Ectodermal cell (in vitro differentiated cells): ENCODE data around the gene PROS1.

Source experiments
- H3K27ac ChIP-seq: 2 replicates; pipeline ENCODE4 v1.7.0; 2013; ENCODE audit warnings: mild to moderate bottlenecking, low read depth, low read length; ENCODE audit not compliant: insufficient read depth, poor library complexity, severe bottlenecking
- H3K27me3 ChIP-seq: 2 replicates; pipeline ENCODE4 v1.7.0; 2013; ENCODE audit warnings: mild to moderate bottlenecking, low read length; ENCODE audit not compliant: insufficient read depth, control insufficient read depth, poor library complexity, severe bottlenecking
- H3K36me3 ChIP-seq: one replicate; pipeline ENCODE4 v1.7.0; 2013; ENCODE audit warnings: low read length; ENCODE audit not compliant: control insufficient read depth, insufficient read depth
- H3K4me1 ChIP-seq: one replicate; pipeline ENCODE4 v1.7.0; 2013; ENCODE audit warnings: low read length; ENCODE audit not compliant: control insufficient read depth, insufficient read depth
- H3K4me3 ChIP-seq: 2 replicates; pipeline ENCODE4 v1.7.0; 2013; ENCODE audit warnings: low read depth, low read length, control low read depth; ENCODE audit not compliant: insufficient read depth
- H3K9me3 ChIP-seq: 2 replicates; pipeline ENCODE4 v1.7.0; 2013; ENCODE audit warnings: mild to moderate bottlenecking, low read length, moderate library complexity; ENCODE audit not compliant: control insufficient read depth
- WGBS, 2 experiments: methylation state at CpG; one replicate each; pipeline ENCODE4 v1.1.7; 2013; ENCODE audit warnings: missing lambda C conversion rate in 2 of 2; 5-methylcytosine and 5-hydroxymethylcytosine counted together

The PROS1 gene

GRCh38 chr3:94001827-94002495 is 28.3 kb upstream of the PROS1 start:
- Histone ChIP-seq H3K27ac (no peak overlapping the region), H3K4me1 (no peaks in the 10 kb centered on the region), H3K9me3 (no peaks in the 10 kb centered on the region), H3K4me3 (no peak overlapping the region), H3K27me3 (no peaks in the 10 kb centered on the region), H3K36me3 (no peaks in the 10 kb centered on the region)
- WGBS, 2 experiments: 88 to 97% methylated on average over 3 of the region's 3 CpGs

GRCh38 chr3:94001191-94001590 is 27.5 kb upstream of the PROS1 start:
- H3K4me3 ChIP-seq: no peak overlapping the region
- H3K36me3 ChIP-seq: no peaks in the 10 kb centered on the region
- no peaks in the 10 kb centered on the region for H3K4me1 ChIP-seq
- no peak overlapping the region for H3K27ac ChIP-seq
- H3K9me3 ChIP-seq: no peaks in the 10 kb centered on the region
- H3K27me3 ChIP-seq: no peaks in the 10 kb centered on the region
- WGBS, 2 experiments: 85 to 90% methylated on average over 1 of the region's 1 CpG

- H3K27me3 ChIP-seq: no peaks in the 10 kb centered on the region
- no peaks in the 10 kb centered on the region for H3K9me3 ChIP-seq
- H3K27ac ChIP-seq: no peak overlapping the region
- H3K36me3 ChIP-seq: no peaks in the 10 kb centered on the region
- no peaks in the 10 kb centered on the region for H3K4me1 ChIP-seq
- 92 to 95% methylated on average over 2 of the region's 3 CpGs for WGBS, 2 experiments
- no peak overlapping the region for H3K4me3 ChIP-seq
Measured at GRCh38 chr3:93994056-93994455, 20.4 kb upstream of the PROS1 start.

- no peaks in the 10 kb centered on the region for H3K4me1 ChIP-seq
- 87 to 92% methylated on average over 3 of the region's 3 CpGs for whole genome bisulfite sequencing, 2 experiments
- H3K36me3 ChIP-seq: no peaks in the 10 kb centered on the region
- H3K27ac ChIP-seq: no peak overlapping the region
- H3K4me3 ChIP-seq: no peak overlapping the region
- no peaks in the 10 kb centered on the region for H3K9me3 ChIP-seq
- no peaks in the 10 kb centered on the region for H3K27me3 ChIP-seq
Measured at GRCh38 chr3:93992207-93992606, 18.5 kb upstream of the PROS1 start.

DNA sequence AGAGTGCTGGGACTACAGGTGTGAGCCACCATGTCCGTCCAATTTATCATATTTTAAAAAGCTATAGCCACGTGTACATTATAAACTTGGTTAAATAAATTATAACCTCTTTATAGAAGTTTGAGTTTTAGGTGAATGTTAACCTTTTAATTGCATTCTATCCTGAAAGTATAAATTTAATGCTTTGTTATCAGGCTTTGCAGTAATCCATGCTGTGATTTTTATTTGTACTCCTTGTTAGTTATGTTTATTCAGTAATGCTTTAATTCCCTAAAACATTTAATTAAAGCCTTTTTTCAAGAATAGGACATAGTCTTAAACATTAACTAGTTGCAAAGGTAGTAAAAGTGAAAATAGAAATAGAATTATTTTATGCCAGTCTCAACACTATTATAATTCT is 17.9 kb upstream of the PROS1 start:
- 94% methylated on average over 2 of the region's 2 CpGs; no CpG with 5 or more reads in 1 of the 2 experiments for WGBS, 2 experiments
- no peak overlapping the region for H3K4me3 ChIP-seq
- H3K9me3 ChIP-seq: no peaks in the 10 kb centered on the region
- no peaks in the 10 kb centered on the region for H3K36me3 ChIP-seq
- no peaks in the 10 kb centered on the region for H3K27me3 ChIP-seq
- H3K27ac ChIP-seq: no peak overlapping the region
- no peaks in the 10 kb centered on the region for H3K4me1 ChIP-seq

DNA sequence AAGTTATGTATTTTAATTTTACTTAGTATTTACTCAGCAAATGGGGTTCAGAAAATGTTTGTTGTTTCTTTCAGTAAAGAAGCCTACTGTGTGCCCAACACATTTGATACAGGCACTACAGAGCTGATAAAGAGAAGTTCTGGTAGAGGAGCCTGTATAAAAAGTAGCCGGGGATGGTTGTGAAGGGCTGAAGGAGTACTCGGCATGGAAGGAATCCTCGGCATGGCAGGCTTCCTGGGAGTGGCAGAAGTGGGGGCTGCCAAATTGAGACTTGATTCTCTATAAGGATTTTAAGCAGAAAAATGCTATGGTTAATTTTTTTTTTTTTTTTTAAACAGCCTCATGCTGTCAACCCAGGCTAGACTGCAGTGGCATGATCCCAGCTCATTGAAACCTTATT is 15.5 kb upstream of the PROS1 start:
- 85 to 95% methylated on average over 3 of the region's 3 CpGs for WGBS, 2 experiments
- Histone ChIP-seq H3K4me3 (no peak overlapping the region), H3K9me3 (no peaks in the 10 kb centered on the region), H3K36me3 (no peaks in the 10 kb centered on the region), H3K4me1 (no peaks in the 10 kb centered on the region), H3K27me3 (no peaks in the 10 kb centered on the region), H3K27ac (no peak overlapping the region)

DNA sequence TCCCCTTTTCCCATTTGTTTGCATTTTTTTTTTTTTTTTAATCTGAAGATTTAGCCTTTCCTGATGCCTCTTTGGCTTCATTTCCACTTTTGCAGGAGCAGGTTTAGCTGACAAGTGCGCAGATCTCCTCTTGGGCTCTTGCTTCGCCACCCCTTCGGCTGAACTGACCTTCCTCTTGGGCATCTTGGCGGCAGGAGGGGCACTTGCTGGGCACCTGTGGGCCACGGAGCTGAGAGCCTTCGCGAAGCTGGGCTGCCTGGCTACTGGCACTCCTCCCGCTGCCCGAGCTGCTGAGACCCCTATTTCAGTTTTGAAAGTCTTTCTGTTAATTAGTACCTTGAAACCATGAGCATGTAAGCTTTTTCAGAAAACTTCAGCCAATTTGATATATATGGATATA is 15.1 kb upstream of the PROS1 start:
- Histone ChIP-seq H3K27me3 (no peaks in the 10 kb centered on the region), H3K36me3 (no peaks in the 10 kb centered on the region), H3K4me3 (no peak overlapping the region), H3K9me3 (no peaks in the 10 kb centered on the region), H3K4me1 (no peaks in the 10 kb centered on the region), H3K27ac (no peak overlapping the region)
- WGBS, 2 experiments: 93 to 95% methylated on average over 9 of the region's 9 CpGs

DNA sequence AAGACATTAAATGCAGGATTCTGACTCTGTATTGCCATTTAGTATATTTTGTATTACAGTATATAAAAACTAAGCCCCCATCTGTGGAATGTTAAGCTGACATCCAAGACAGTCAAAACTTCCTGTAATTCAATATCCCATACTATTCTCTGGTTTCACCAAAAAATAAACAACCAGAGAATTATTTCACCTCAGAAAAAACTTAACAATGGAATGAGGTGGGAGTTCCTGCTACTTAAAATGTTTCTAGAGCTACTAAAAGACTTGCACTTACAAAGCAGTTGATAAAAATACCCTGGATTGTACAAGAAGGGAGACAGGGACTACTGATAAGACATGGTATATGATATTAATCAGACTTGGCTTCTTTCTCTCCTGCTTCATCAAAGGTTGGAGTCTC is 14.6 kb upstream of the PROS1 start:
- H3K4me3 ChIP-seq: no peak overlapping the region
- no peak overlapping the region for H3K27ac ChIP-seq
- no peaks in the 10 kb centered on the region for H3K4me1 ChIP-seq

DNA sequence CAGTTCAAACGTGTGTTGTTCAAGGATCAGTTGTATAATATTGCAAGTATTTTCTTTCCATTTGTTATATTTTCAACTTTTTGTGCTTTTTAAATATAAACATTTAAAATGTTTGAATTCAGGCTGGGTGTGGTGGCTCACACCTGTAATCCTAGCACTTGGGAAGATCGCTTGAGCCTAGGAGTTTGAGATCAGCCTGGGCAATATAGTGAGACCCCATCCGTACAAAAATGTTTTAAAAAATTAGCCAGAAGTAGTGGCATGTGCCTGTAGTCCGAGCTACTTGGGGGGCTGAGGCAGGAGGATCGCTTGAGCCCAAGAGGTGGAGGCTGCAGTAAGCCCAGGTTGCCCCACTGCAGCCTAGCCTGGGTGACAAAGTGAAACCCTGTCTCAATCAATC is 10.9 kb upstream of the PROS1 start:
- H3K4me1 ChIP-seq: peaks cover under 1% of the 10 kb centered on the region

More for the DNA sequence above, 14.6 kb upstream of the PROS1 start:
- Histone ChIP-seq H3K27me3 (no peaks in the 10 kb centered on the region), H3K36me3 (no peaks in the 10 kb centered on the region), H3K9me3 (no peaks in the 10 kb centered on the region)

GRCh38 chr3:93983408-93983807 is 9.7 kb upstream of the PROS1 start:
- H3K36me3 ChIP-seq: no peaks in the 10 kb centered on the region
- H3K27me3 ChIP-seq: no peaks in the 10 kb centered on the region
- H3K4me1 ChIP-seq: peaks cover 6% of the 10 kb centered on the region
- no peaks in the 10 kb centered on the region for H3K9me3 ChIP-seq
- no peak overlapping the region for H3K4me3 ChIP-seq
- 90 to 95% methylated on average over 2 to 3 of the region's 3 CpGs for WGBS, 2 experiments
- no peak overlapping the region for H3K27ac ChIP-seq

More for the DNA sequence above, 10.9 kb upstream of the PROS1 start:
- Histone ChIP-seq H3K36me3 (no peaks in the 10 kb centered on the region), H3K27me3 (no peaks in the 10 kb centered on the region), H3K4me3 (no peak overlapping the region), H3K9me3 (no peaks in the 10 kb centered on the region), H3K27ac (no peak overlapping the region)
- 93 to 96% methylated on average over 4 to 5 of the region's 5 CpGs for WGBS, 2 experiments

GRCh38 chr3:93981649-93982048 is 8.0 kb upstream of the PROS1 start:
- Histone ChIP-seq H3K27ac (no peak overlapping the region), H3K9me3 (no peaks in the 10 kb centered on the region), H3K27me3 (peaks cover 2% of the 10 kb centered on the region), H3K36me3 (no peaks in the 10 kb centered on the region), H3K4me3 (no peak overlapping the region), H3K4me1 (peaks cover 6% of the 10 kb centered on the region)
- 94% methylated on average over 13 of the region's 13 CpGs for WGBS, 2 experiments
